ENCODE results near the gene MTCL3.

MTCL3 gene

GRCh38 chr6:127483399-127484055, 35.6 kb downstream of the MTCL3 start:
- peaks cover 2% of the 10 kb centered on the region for H3K27me3 Mint-ChIP-seq (ENCODE audit: low read depth, poor library complexity)
- H3K27ac Mint-ChIP-seq: no peak overlapping the region
- TF ChIP-seq, protein P1, sequence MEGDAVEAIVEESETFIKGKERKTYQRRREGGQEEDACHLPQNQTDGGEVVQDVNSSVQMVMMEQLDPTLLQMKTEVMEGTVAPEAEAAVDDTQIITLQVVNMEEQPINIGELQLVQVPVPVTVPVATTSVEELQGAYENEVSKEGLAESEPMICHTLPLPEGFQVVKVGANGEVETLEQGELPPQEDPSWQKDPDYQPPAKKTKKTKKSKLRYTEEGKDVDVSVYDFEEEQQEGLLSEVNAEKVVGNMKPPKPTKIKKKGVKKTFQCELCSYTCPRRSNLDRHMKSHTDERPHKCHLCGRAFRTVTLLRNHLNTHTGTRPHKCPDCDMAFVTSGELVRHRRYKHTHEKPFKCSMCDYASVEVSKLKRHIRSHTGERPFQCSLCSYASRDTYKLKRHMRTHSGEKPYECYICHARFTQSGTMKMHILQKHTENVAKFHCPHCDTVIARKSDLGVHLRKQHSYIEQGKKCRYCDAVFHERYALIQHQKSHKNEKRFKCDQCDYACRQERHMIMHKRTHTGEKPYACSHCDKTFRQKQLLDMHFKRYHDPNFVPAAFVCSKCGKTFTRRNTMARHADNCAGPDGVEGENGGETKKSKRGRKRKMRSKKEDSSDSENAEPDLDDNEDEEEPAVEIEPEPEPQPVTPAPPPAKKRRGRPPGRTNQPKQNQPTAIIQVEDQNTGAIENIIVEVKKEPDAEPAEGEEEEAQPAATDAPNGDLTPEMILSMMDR (IDR thresholded peaks at IDR 0.05): no peak
- H3K4me3 Mint-ChIP-seq: no peak overlapping the region
- H3K4me1 Mint-ChIP-seq: no peaks in the 10 kb centered on the region
- no peaks in the 10 kb centered on the region for H3K9me3 Mint-ChIP-seq
- DNase-seq: no peak
- peaks cover 2% of the 10 kb centered on the region for H3K36me3 Mint-ChIP-seq (ENCODE audit: low read depth)

- peaks cover 2% of the 10 kb centered on the region for H3K27me3 Mint-ChIP-seq (ENCODE audit: low read depth, poor library complexity)
- peaks cover 14% of the 10 kb centered on the region for H3K36me3 Mint-ChIP-seq (ENCODE audit: low read depth)
- H3K9me3 Mint-ChIP-seq: no peaks in the 10 kb centered on the region
- H3K4me1 Mint-ChIP-seq: no peaks in the 10 kb centered on the region
- H3K4me3 Mint-ChIP-seq: no peak overlapping the region
- TF ChIP-seq, protein P1 (IDR thresholded peaks at IDR 0.05): no peak
- no peak for DNase-seq
- no peak overlapping the region for H3K27ac Mint-ChIP-seq
These were observed 36.8 kb downstream of the MTCL3 start for GRCh38 chr6:127482325-127482724.

- TF ChIP-seq, protein P1 (IDR thresholded peaks at IDR 0.05): no peak
- Mint-ChIP-seq H3K4me3 (no peak overlapping the region), H3K36me3 (ENCODE audit: low read depth) (peaks cover 18% of the 10 kb centered on the region), H3K9me3 (no peaks in the 10 kb centered on the region), H3K27ac (no peak overlapping the region), H3K27me3 (ENCODE audit: low read depth, poor library complexity) (peaks cover 2% of the 10 kb centered on the region), H3K4me1 (no peaks in the 10 kb centered on the region)
- no peak for DNase-seq
These were observed 37.5 kb downstream of the MTCL3 start for GRCh38 chr6:127481628-127482027.

DNA sequence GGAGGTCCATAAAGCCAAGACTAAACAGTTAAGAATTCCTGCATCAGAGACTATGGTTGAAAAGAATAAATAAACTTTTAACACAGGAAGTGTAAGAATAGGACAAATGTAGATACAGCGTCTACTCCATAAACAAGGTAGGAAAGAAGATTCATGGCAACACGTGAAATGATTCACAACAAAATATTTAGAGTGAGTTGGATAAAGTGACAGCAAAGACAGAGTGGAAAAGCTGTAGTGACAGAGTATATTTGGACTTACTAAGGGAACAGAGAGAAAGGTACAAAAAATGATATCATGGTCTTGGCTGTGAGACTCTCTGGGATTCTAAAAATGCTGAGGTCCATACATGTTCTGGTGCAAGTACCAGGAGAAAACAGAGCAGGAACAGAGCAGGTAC, 38.0 kb downstream of the MTCL3 start:
- no peak overlapping the region for H3K27ac Mint-ChIP-seq
- no peaks in the 10 kb centered on the region for H3K9me3 Mint-ChIP-seq
- H3K27me3 Mint-ChIP-seq (ENCODE audit: low read depth, poor library complexity): peaks cover 2% of the 10 kb centered on the region
- TF ChIP-seq, protein P1 (IDR thresholded peaks at IDR 0.05): no peak
- no peak overlapping the region for H3K4me3 Mint-ChIP-seq
- peaks cover 23% of the 10 kb centered on the region for H3K36me3 Mint-ChIP-seq (ENCODE audit: low read depth)
- H3K4me1 Mint-ChIP-seq: no peaks in the 10 kb centered on the region
- no peak for DNase-seq

DNA sequence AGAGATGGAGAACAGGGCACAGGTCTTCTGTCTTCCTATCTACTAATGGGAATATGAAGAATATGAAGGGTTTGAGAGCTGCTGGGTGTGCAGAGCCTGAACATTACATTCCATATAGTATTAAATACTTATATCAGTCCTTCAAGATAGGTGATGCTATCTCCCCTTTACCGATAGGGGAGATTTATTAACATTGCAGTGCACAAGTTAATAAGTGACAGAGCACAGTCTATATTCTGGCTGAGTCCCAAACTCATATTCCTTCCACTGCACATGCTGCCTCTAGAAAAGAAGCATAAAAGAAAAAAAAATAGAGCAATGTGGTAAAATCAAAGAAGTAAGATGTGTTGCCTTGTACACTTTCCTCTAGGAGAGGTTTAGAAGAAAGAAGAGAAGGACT, 41.5 kb downstream of the MTCL3 start:
- TF ChIP-seq, protein P1 (IDR thresholded peaks at IDR 0.05): no peak
- Mint-ChIP-seq H3K4me1 (no peaks in the 10 kb centered on the region), H3K36me3 (ENCODE audit: low read depth) (peaks cover 41% of the 10 kb centered on the region), H3K27me3 (ENCODE audit: low read depth, poor library complexity) (no peaks in the 10 kb centered on the region), H3K27ac (no peak overlapping the region), H3K4me3 (no peak overlapping the region), H3K9me3 (no peaks in the 10 kb centered on the region)
- DNase-seq: no peak

DNA sequence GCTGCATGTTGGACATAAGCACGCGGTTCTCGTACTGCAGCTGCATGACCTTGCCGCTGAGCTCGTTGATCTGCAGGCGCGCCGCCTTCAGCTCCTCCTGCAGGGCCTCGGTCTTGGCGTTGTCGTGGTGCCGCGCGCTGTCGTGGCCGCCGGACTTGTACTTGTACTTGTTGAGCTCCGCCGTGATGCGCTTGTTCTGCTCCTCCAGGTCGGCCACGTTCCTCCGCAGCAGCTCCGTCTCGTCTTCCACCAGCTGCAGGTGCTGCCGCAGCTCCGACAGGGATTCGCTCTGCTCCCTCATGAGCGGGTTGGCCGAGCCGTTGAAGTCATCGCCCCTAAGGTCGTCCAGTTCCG, 43.3 kb downstream of the MTCL3 start:
- H3K27ac Mint-ChIP-seq: peak overlapping the region; percentile 23

More for the DNA sequence above, 43.3 kb downstream of the MTCL3 start:
- H3K36me3 Mint-ChIP-seq (ENCODE audit: low read depth): peaks cover 41% of the 10 kb centered on the region
- no peak for DNase-seq
- no peak overlapping the region for H3K4me3 Mint-ChIP-seq
- no peaks in the 10 kb centered on the region for H3K27me3 Mint-ChIP-seq (ENCODE audit: low read depth, poor library complexity)
- TF ChIP-seq, protein P1 (IDR thresholded peaks at IDR 0.05): no peak
- H3K4me1 Mint-ChIP-seq: no peaks in the 10 kb centered on the region
- no peaks in the 10 kb centered on the region for H3K9me3 Mint-ChIP-seq
